Neutrophil (primary cell): ENCODE data around the gene CNTNAP2.

Experiments used
- H3K27ac ChIP-seq: fragments of 200-600 bp; sonication (generic); 2 replicates; pipeline ENCODE4 v1.5.1; 2016; ENCODE audit warnings: mild to moderate bottlenecking, moderate library complexity
- H3K27me3 ChIP-seq: fragments of 200-600 bp; sonication (generic); 2 replicates; pipeline ENCODE4 v1.6.0; 2016; ENCODE audit warnings: mild to moderate bottlenecking
- H3K36me3 ChIP-seq: fragments of 200-600 bp; sonication (generic); 2 replicates; pipeline ENCODE4 v1.5.1; 2017
- H3K4me1 ChIP-seq, 2 experiments: fragments of 200-600 bp in 1 of 2; sonication (generic) in 1 of 2; 1 replicate in 1 of 2; 2 replicates in 1 of 2; pipeline versions ENCODE4 v1.5.1 to v1.6.1; 2013 to 2016; ENCODE audit warnings: low read depth in 1 of 2, low read length in 1 of 2, mild to moderate bottlenecking in 1 of 2, moderate library complexity in 1 of 2; ENCODE audit not compliant: control insufficient read depth in 1 of 2, insufficient read depth in 1 of 2
- H3K4me3 ChIP-seq, 2 experiments: fragments of 200-600 bp in 1 of 2; sonication (generic) in 1 of 2; 1 replicate in 1 of 2; 2 replicates in 1 of 2; pipeline ENCODE4 v1.5.1; 2013 to 2016; ENCODE audit warnings: low read depth in 1 of 2, low read length in 1 of 2, mild to moderate bottlenecking in 1 of 2, moderate library complexity in 1 of 2
- H3K9me3 ChIP-seq: fragments of 200-600 bp; sonication (generic); 2 replicates; pipeline ENCODE4 v1.5.1; 2016
- TF ChIP-seq, protein P1 (sequence below): fragments of 200-600 bp; sonication (generic); IDR thresholded peaks from 2 replicates; pipeline ENCODE4 v1.5.1; 2016; ENCODE audit warnings: antibody characterized with exemption

CNTNAP2 gene

DNA sequence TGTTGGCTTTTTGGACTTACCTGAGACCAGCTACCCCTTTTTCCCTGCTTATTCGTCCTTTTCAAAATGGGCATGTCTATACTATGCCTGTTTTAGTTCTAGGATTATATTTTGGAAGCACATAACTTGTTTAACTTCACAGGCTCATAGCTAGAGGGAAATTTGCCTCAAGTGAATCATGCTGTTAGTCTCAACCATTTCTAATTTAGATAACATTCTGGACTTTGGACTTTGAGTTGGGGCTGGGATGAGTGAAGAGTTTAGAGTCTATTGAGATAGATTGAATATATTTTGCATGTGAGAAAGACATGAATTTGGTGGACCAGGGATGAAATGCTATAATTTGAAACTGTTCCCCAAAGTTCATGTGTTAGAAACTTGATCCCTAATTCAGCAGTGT is 1919.3 kb downstream of the CNTNAP2 start:
- TF ChIP-seq, protein P1, sequence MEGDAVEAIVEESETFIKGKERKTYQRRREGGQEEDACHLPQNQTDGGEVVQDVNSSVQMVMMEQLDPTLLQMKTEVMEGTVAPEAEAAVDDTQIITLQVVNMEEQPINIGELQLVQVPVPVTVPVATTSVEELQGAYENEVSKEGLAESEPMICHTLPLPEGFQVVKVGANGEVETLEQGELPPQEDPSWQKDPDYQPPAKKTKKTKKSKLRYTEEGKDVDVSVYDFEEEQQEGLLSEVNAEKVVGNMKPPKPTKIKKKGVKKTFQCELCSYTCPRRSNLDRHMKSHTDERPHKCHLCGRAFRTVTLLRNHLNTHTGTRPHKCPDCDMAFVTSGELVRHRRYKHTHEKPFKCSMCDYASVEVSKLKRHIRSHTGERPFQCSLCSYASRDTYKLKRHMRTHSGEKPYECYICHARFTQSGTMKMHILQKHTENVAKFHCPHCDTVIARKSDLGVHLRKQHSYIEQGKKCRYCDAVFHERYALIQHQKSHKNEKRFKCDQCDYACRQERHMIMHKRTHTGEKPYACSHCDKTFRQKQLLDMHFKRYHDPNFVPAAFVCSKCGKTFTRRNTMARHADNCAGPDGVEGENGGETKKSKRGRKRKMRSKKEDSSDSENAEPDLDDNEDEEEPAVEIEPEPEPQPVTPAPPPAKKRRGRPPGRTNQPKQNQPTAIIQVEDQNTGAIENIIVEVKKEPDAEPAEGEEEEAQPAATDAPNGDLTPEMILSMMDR: no peak
- Histone ChIP-seq H3K36me3 (no peaks in the 10 kb centered on the region), H3K27me3 (no peaks in the 10 kb centered on the region), H3K4me3 (no peak overlapping the region), H3K27ac (no peak overlapping the region), H3K4me1 (no peaks in the 10 kb centered on the region), H3K9me3 (no peaks in the 10 kb centered on the region)

GRCh38 chr7:148037044-148037443 is 1920.4 kb downstream of the CNTNAP2 start:
- TF ChIP-seq, protein P1: no peak

DNA sequence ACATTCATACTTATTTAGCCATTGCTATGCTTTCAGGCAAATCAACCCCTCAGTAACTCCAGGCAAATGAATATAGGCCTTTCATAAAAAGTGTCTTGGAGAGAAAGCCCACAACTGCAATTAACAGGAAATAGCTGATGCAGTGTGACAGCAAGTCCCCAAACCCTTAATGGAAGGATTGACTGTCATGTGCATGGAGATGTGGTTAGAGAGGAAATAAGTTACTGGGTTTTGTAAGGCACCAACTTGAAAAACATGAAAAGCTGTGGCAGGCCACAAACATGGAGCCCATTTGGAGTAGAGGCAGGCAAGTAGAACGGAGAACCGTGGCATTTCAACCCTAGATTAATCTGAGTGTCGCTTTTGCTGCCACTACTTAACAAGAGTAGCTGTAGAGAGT is 1924.6 kb downstream of the CNTNAP2 start:
- no peaks in the 10 kb centered on the region for H3K9me3 ChIP-seq
- H3K27ac ChIP-seq: no peak overlapping the region
- H3K27me3 ChIP-seq: no peaks in the 10 kb centered on the region
- no peaks in the 10 kb centered on the region for H3K4me1 ChIP-seq
- H3K36me3 ChIP-seq: no peaks in the 10 kb centered on the region
- no peak overlapping the region for H3K4me3 ChIP-seq
- TF ChIP-seq, protein P1: no peak

More at GRCh38 chr7:148037044-148037443, 1920.4 kb downstream of the CNTNAP2 start:
- Histone ChIP-seq H3K9me3 (no peaks in the 10 kb centered on the region), H3K27me3 (no peaks in the 10 kb centered on the region), H3K4me1 (no peaks in the 10 kb centered on the region), H3K36me3 (no peaks in the 10 kb centered on the region), H3K4me3 (no peak overlapping the region), H3K27ac (no peak overlapping the region)

DNA sequence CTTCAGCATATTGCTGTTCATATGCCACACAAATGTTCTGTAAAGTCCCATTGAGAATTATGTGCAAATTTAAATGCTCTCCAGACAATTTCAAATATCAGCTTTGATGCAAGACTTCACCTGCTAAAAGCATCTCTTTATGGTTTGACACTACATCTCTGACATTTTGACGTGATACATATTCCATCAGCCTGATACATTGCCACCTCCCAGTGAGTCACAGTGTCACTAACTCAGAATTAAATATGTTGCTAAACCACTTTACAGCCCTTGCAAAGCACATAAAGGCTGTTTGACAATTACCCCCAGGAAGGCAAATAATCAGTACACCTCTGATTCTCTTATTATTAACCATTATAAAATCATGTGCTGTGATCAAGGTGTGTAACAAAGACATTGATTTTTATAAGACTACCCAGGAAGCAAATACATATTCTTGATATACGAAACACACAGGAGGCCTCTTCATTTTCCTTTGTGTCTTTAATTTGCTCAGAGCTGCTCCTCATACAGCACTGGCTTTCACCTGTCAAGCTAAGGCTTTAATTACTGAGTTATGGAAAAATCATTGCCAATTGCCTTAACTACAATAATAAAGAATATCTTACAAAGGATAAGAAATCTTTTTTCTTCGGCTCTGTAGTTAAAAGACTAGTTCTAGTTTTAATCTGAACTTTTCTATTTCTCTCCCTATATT is 1926.5 kb downstream of the CNTNAP2 start:
- H3K36me3 ChIP-seq: no peaks in the 10 kb centered on the region
- TF ChIP-seq, protein P1: no peak
- no peak overlapping the region for H3K27ac ChIP-seq
- no peaks in the 10 kb centered on the region for H3K9me3 ChIP-seq
- no peaks in the 10 kb centered on the region for H3K27me3 ChIP-seq
- no peaks in the 10 kb centered on the region for H3K4me1 ChIP-seq
- no peak overlapping the region for H3K4me3 ChIP-seq

DNA sequence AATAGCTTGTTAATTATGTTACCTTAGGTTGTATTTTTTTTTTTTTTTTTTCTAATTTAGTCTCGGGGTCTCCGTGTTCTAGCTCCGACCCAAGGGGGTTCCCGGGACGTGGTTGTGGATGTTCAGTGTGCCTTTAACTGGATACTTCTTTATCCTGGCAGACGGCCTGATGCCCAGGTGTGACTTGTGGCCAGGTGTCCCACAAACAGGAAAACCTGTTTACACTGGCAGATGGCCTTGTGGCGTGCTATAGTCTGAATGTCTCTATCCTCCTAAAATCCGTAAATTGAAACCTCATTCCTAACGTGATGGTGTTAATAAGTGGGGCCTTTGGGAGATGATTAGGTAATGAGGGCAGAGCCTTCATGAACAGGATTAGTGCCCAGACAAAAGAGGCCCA is 1927.6 kb downstream of the CNTNAP2 start:
- Histone ChIP-seq H3K27me3 (no peaks in the 10 kb centered on the region), H3K36me3 (no peaks in the 10 kb centered on the region), H3K4me1 (no peaks in the 10 kb centered on the region), H3K27ac (no peak overlapping the region), H3K9me3 (no peaks in the 10 kb centered on the region), H3K4me3 (no peak overlapping the region)
- TF ChIP-seq, protein P1: no peak
